Stimulated activated memory B cell treated with anti-CD40 and anti-IgM and Interleukin-4, amounts not matched to agents 10 μg/mL and 1 μg/mL and 100 μg/mL, for 72 hours (primary cell): ENCODE measurements around the gene VAMP5.
"Not testable (repeated sequence)": the region's sequence is repeated elsewhere in the genome, so short reads cannot be mapped to it uniquely, and the experiment has no call there.

Source experiments
- ATAC-seq: fragments of 150-1000 bp; cut with Tn5 transposase; 2 replicates; pipeline ENCODE4 v1.10.0; 2021
- H3K27ac Mint-ChIP-seq: one replicate; pipeline ENCODE4 v1.8.0; 2022; ENCODE audit warnings: mild to moderate bottlenecking, mixed read lengths
- H3K27me3 Mint-ChIP-seq: one replicate; pipeline ENCODE4 v1.8.0; 2022; ENCODE audit warnings: mixed read lengths
- H3K36me3 Mint-ChIP-seq: one replicate; pipeline ENCODE4 v1.8.0; 2022; ENCODE audit warnings: mixed read lengths
- H3K4me1 Mint-ChIP-seq: one replicate; pipeline ENCODE4 v1.8.0; 2022; ENCODE audit warnings: mixed read lengths
- H3K4me3 Mint-ChIP-seq: one replicate; pipeline ENCODE4 v1.8.0; 2022; ENCODE audit warnings: mild to moderate bottlenecking, moderate library complexity, mixed read lengths
- H3K9me3 Mint-ChIP-seq: one replicate; pipeline ENCODE4 v1.8.0; 2022; ENCODE audit warnings: mixed read lengths

Gene VAMP5

GRCh38 chr2:85547089-85547858 is 37.0 kb upstream of the VAMP5 start:
- H3K4me1 Mint-ChIP-seq, result peaks cover 14% of the 10 kb centered on the region
- H3K9me3 Mint-ChIP-seq, result no peaks in the 10 kb centered on the region
- ATAC-seq, result no peak
- peaks cover 44% of the 10 kb centered on the region for H3K36me3 Mint-ChIP-seq
- H3K27ac Mint-ChIP-seq, result peak overlapping the region; percentile 26
- H3K27me3 Mint-ChIP-seq, result no peaks in the 10 kb centered on the region
- no peak overlapping the region for H3K4me3 Mint-ChIP-seq

GRCh38 chr2:85547859-85548607 is 36.2 kb upstream of the VAMP5 start:
- Mint-ChIP-seq H3K27me3 (no peaks in the 10 kb centered on the region), H3K4me1 (peaks cover 8% of the 10 kb centered on the region), H3K9me3 (no peaks in the 10 kb centered on the region), H3K4me3 (no peak overlapping the region), H3K27ac (peak overlapping the region; percentile 26), H3K36me3 (peaks cover 44% of the 10 kb centered on the region)
- no peak for ATAC-seq

GRCh38 chr2:85548608-85548900 is 35.7 kb upstream of the VAMP5 start:
- no peaks in the 10 kb centered on the region for H3K27me3 Mint-ChIP-seq
- H3K4me1 Mint-ChIP-seq, result peaks cover 5% of the 10 kb centered on the region
- ATAC-seq, result no peak
- peak overlapping the region; percentile 26 for H3K27ac Mint-ChIP-seq
- peaks cover 42% of the 10 kb centered on the region for H3K36me3 Mint-ChIP-seq
- no peaks in the 10 kb centered on the region for H3K9me3 Mint-ChIP-seq
- no peak overlapping the region for H3K4me3 Mint-ChIP-seq

- peaks cover 5% of the 10 kb centered on the region for H3K4me1 Mint-ChIP-seq
- H3K36me3 Mint-ChIP-seq, result peaks cover 43% of the 10 kb centered on the region
- H3K27ac Mint-ChIP-seq, result no peak overlapping the region
- ATAC-seq, result no peak
- no peak overlapping the region for H3K4me3 Mint-ChIP-seq
- H3K9me3 Mint-ChIP-seq, result no peaks in the 10 kb centered on the region
- no peaks in the 10 kb centered on the region for H3K27me3 Mint-ChIP-seq
Observed at GRCh38 chr2:85549095-85549494, 35.1 kb upstream of the VAMP5 start.

GRCh38 chr2:85549826-85550225 is 34.4 kb upstream of the VAMP5 start:
- Mint-ChIP-seq H3K36me3 (peaks cover 43% of the 10 kb centered on the region), H3K27ac (no peak overlapping the region)
- no peak for ATAC-seq

GRCh38 chr2:85550486-85550885 is 33.7 kb upstream of the VAMP5 start:
- Mint-ChIP-seq H3K4me1 (peaks cover 5% of the 10 kb centered on the region), H3K36me3 (peaks cover 50% of the 10 kb centered on the region), H3K27me3 (no peaks in the 10 kb centered on the region), H3K27ac (no peak overlapping the region), H3K9me3 (no peaks in the 10 kb centered on the region), H3K4me3 (no peak overlapping the region)
- no peak for ATAC-seq

More at GRCh38 chr2:85549826-85550225, 34.4 kb upstream of the VAMP5 start:
- no peak overlapping the region for H3K4me3 Mint-ChIP-seq
- H3K4me1 Mint-ChIP-seq, result peaks cover 5% of the 10 kb centered on the region
- no peaks in the 10 kb centered on the region for H3K27me3 Mint-ChIP-seq
- H3K9me3 Mint-ChIP-seq, result no peaks in the 10 kb centered on the region

GRCh38 chr2:85551698-85552678 is 32.2 kb upstream of the VAMP5 start:
- Mint-ChIP-seq H3K27me3 (no peaks in the 10 kb centered on the region), H3K9me3 (no peaks in the 10 kb centered on the region), H3K4me3 (no peak overlapping the region), H3K4me1 (peaks cover 5% of the 10 kb centered on the region), H3K27ac (no peak overlapping the region), H3K36me3 (peaks cover 57% of the 10 kb centered on the region)
- ATAC-seq, result peak; percentile 90

- ATAC-seq, result no peak
- Mint-ChIP-seq H3K4me3 (no peak overlapping the region), H3K27ac (no peak overlapping the region), H3K27me3 (no peaks in the 10 kb centered on the region), H3K9me3 (no peaks in the 10 kb centered on the region), H3K36me3 (peaks cover 63% of the 10 kb centered on the region), H3K4me1 (peaks cover 11% of the 10 kb centered on the region)
Observed at GRCh38 chr2:85553184-85553583, 31.0 kb upstream of the VAMP5 start.

- no peaks in the 10 kb centered on the region for H3K9me3 Mint-ChIP-seq
- no peaks in the 10 kb centered on the region for H3K27me3 Mint-ChIP-seq
- no peak overlapping the region for H3K4me3 Mint-ChIP-seq
- peaks cover 66% of the 10 kb centered on the region for H3K36me3 Mint-ChIP-seq
- ATAC-seq, result no peak
- peak overlapping the region; percentile 31 for H3K27ac Mint-ChIP-seq
- H3K4me1 Mint-ChIP-seq, result peaks cover 23% of the 10 kb centered on the region
Observed at GRCh38 chr2:85554980-85555612, 29.1 kb upstream of the VAMP5 start.

GRCh38 chr2:85557130-85557529 is 27.1 kb upstream of the VAMP5 start:
- no peak for ATAC-seq
- no peaks in the 10 kb centered on the region for H3K27me3 Mint-ChIP-seq
- peaks cover 38% of the 10 kb centered on the region for H3K4me1 Mint-ChIP-seq
- no peak overlapping the region for H3K27ac Mint-ChIP-seq
- no peaks in the 10 kb centered on the region for H3K9me3 Mint-ChIP-seq
- peaks cover 46% of the 10 kb centered on the region for H3K36me3 Mint-ChIP-seq
- no peak overlapping the region for H3K4me3 Mint-ChIP-seq

- Mint-ChIP-seq H3K4me3 (no peak overlapping the region), H3K36me3 (peaks cover 36% of the 10 kb centered on the region), H3K9me3 (no peaks in the 10 kb centered on the region), H3K4me1 (peaks cover 41% of the 10 kb centered on the region), H3K27me3 (no peaks in the 10 kb centered on the region), H3K27ac (no peak overlapping the region)
- ATAC-seq, result no peak
Observed at GRCh38 chr2:85558160-85558559, 26.1 kb upstream of the VAMP5 start.

- H3K27ac Mint-ChIP-seq, result peak overlapping the region; percentile 97
- H3K36me3 Mint-ChIP-seq, result peaks cover 19% of the 10 kb centered on the region
- not testable (repeated sequence) for ATAC-seq, H3K9me3 Mint-ChIP-seq, H3K27me3 Mint-ChIP-seq
- H3K4me3 Mint-ChIP-seq, result peak overlapping the region; percentile 96
- peaks cover 51% of the 10 kb centered on the region for H3K4me1 Mint-ChIP-seq
Observed at GRCh38 chr2:85560403-85560726, 23.9 kb upstream of the VAMP5 start.

GRCh38 chr2:85560812-85561279 is 23.4 kb upstream of the VAMP5 start:
- H3K4me1 Mint-ChIP-seq, result peaks cover 51% of the 10 kb centered on the region
- H3K27me3 Mint-ChIP-seq, result no peaks in the 10 kb centered on the region
- H3K9me3 Mint-ChIP-seq, result no peaks in the 10 kb centered on the region
- H3K4me3 Mint-ChIP-seq, result peak overlapping the region; percentile 96
- peak overlapping the region; percentile 97 for H3K27ac Mint-ChIP-seq
- peak; percentile 16 for ATAC-seq
- peaks cover 15% of the 10 kb centered on the region for H3K36me3 Mint-ChIP-seq

- peaks cover 51% of the 10 kb centered on the region for H3K4me1 Mint-ChIP-seq
- H3K27me3 Mint-ChIP-seq, result no peaks in the 10 kb centered on the region
- H3K9me3 Mint-ChIP-seq, result no peaks in the 10 kb centered on the region
- peaks cover 11% of the 10 kb centered on the region for H3K36me3 Mint-ChIP-seq
- ATAC-seq, result peak; percentile 97
- H3K27ac Mint-ChIP-seq, result peak within 1 kb of the TSS; percentile 97
- H3K4me3 Mint-ChIP-seq, result peak within 1 kb of the TSS; percentile 96
Observed at GRCh38 chr2:85561280-85562212, 22.7 kb upstream of the VAMP5 start, which contains the start of gene GGCX. TSS of gene GGCX (minus strand) at chr2:85561493. CDS start at chr2:85561428, 65 bp downstream.
